GM18868 (cell line): ENCODE results near the gene SLC6A20.

Source experiments
- ATAC-seq: cut with Tn5 transposase; IDR thresholded peaks from one replicate; pipeline ENCODE4 v1.9.1; 2021; ENCODE audit warnings: mild to moderate bottlenecking, moderate library complexity; ENCODE audit not compliant: unreplicated experiment

SLC6A20 gene

DNA sequence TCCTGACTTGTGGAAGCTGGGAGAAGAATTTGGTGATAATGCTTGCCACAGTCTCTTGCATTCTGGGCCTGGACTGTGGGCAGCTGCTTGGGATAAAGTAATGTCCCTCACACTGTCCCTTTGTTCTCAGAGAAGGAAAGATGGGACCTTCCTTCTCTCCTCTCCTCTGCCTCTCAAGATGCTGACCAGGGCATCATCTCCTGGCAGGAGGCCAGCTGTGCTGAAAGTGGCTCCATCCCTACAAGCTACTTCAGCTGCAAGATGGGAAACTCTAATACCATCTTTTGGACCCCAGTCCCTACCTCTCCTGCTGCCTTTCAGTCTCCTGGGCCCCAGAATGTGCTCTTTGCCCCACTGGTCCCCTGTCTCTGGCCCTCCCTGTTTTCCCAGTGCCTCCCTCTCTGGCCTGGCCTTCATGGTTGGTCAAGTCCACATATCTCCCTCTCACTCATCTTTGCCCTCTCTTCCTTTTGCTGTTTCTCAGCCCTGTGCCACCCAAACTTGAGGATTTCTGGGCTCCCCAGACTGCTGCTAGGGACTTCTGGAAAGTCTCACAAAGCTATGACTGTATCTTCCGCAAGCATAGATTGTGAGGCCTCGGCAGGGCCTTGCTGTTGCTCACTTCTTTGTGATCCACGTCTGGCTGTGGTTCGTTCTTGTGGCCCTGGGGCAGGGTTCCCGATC, 7.1 kb upstream of the SLC6A20 start:
- no peak for ATAC-seq

DNA sequence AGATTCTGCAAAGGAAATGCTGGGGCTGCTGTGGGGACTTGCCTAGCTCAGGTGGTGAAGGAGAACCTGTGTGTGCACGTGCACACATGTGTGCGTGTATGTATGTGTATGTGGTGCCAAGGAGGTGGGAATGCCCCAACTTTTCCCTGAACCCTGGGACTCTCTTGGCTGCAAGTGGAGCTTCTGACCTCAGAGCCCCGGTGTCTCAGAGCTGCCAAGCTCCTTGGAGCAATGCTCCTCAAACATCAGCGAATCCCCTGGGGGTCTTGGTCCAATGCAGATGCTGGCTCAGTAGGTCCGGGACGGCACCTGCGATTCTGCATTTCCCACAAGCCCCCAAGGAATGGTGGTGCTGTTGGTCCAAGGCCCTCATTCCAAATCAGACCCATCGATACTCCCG, 5.8 kb upstream of the SLC6A20 start:
- no peak for ATAC-seq

DNA sequence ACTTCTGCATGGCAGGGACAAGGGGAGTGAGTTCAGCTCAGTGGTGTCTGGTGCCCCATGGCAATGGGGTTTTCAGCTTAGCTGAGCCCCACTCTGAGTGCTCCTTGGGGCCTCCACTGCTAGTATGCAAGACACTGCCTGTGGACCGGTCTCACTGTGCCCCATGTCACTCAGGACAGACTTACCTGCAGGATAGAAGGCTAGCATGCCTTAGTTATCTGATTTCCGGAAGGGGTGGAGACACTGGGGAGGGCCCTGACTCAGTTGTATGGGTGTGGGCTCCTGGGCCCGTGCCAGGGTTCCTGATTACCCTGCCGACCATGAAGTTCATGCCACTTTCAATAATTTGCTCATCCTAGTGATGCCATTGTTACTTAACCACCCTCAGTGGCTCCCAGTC, 4.3 kb upstream of the SLC6A20 start:
- ATAC-seq = no peak

DNA sequence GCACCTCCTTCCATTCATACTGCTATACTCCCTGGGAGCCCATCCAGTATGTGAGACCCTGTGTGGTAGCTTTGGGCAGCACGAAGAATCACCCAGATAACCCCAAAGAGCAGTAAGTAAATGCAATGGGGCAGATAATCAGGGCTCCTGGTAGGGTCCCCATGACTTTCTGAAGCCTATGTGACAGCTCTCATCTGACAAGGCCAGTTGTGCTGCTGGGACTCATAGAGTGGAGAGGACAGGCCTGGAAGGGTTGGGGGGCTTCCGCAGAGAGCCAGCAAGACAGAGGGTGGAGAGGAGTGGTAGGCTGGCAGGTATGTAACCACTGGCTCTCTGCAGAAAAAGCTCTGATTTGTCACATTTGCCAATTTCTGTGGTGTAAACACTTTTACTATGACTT, 3.2 kb upstream of the SLC6A20 start:
- ATAC-seq = no peak

DNA sequence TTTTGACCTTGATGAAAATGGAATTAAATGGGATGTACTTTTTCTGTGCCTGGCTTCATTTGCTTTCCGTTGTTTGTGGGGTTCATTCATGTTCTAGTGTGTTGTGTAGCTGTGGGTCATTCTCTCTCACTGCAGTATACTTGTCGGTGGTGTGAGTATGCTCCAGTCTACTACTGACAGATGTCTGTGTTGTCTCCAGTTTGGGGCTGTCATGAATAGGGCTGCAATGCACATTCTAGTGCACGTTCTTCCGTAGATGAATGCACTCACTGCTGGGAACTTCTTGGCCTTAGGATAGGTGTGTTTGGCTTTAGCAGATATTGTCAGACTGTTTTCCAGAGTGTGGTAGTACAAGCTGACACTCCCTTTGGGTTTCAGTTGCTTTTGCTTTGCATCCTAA, 1.7 kb upstream of the SLC6A20 start:
- no peak for ATAC-seq

DNA sequence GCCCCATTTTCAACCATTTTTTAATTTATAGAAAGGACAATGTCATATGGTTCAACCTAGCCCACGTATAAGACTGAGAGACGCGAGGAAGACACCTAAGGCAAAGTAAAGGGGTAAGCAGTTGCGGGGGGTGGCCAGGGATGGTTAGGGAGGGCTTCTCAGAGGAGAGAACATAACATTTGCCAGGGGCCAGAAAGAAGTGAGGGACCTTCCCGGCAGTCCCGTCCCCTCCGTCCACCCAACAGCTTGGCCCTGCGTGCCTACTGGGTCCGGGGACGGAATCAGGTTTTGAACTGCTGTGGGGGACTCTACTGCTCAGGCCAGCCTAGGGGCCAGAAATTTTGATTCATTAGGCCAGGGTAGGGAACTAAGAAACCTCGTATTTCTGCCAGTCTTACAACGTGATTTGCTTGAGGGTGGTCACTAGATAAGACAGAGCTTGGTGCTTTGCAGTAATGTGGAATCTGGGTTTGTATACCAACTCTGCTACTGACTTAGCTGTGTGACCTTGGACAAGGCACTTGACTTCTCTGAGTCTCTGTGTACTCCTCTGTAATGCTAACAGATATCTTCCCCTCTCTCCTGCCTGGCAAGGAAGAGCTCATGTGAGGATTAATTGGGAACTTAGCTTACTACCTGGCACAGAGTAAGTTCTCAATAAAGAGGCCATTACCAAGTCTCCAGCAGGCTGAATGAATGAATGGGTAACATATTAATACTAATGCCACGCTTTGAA, 734 bp upstream of the SLC6A20 start:
- ATAC-seq = no peak

DNA sequence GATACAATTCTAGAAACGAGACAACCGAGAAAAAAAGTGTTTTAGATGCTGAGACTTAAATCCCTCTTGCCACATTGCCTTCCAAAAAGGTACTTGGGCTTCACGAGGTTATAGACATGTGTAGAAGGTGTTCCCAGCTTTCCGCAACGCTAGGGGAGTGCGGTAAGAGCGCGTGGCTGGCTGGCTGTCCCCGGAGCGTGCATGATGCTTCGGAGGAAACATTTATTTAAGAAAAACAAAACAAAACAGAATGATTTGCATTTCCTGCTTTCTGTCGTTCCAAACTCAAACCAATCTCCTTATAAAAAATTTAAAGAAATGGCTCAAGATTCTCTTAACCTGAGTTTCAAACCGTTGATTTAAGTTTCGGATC, 841 bp downstream of the SLC6A20 start:
- ATAC-seq = no peak

DNA sequence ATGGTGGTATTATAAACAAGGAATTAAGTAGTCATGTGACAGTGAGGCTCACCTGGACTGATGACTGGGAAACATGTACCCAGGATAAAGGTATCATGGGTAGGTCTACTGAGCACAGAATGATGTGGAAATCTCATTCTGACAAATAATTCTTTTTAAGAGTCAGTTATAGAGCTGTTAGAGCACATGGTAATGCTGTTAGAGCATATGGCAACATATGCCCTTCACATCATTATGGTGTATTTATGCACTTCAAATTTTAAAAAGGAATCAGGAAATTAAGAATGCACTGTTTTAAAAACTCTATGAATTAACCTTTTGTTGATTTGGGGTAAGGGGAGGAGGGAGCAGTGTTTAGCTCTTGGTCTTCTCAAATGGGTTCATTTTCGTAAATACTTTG, 1.7 kb downstream of the SLC6A20 start:
- ATAC-seq = no peak

DNA sequence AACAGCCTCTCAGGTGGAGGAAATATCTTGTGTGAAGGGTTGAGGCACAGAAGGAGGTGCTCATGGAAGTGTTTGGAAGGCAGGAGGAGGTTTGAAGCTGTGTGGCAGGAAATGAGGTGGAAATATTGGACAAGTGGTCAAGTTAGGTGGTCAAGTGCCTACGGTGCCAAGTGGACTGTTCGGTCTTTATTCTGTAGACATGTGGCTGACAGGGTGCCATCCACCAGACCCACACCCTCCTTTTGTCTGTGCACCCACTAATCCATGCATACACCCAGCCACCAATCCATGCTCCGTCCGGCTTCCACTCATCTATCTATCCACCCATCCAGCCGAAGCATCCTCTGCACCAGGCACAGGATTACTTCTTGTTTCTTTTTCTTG, 2.2 kb downstream of the SLC6A20 start:
- no peak for ATAC-seq

DNA sequence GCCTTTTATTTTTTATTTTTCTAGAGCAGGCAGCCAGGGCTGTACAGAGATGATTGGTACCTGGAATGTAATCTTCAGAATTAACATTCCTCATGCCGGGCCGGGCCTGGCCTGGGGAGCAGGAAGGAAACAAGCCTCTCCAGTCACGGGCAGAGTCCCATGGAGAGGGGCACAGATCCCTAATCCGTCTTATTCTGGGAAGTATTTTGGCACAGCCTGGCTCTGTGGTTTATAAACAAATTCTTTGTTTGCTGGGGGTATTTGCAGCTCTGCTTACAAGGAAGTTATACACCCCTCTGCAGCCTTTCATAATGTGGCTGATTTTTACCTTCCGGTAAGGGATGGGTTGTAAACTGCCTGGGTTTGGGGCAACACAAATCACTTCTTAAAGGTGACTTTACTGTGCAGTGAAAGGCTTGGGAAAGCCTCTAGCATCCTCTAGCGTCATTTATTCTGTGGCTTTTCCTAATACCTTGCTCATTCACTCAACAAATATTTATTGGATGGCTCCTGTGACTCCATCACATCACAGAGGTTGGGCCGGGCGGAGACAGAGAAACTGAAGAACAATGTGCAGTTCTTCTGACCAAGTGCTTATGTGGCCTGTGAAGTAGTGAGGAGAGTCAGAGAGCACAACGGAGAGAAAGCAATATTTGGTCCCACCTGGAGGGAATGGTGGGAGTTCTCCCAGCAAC, 2.7 kb downstream of the SLC6A20 start:
- ATAC-seq = no peak

DNA sequence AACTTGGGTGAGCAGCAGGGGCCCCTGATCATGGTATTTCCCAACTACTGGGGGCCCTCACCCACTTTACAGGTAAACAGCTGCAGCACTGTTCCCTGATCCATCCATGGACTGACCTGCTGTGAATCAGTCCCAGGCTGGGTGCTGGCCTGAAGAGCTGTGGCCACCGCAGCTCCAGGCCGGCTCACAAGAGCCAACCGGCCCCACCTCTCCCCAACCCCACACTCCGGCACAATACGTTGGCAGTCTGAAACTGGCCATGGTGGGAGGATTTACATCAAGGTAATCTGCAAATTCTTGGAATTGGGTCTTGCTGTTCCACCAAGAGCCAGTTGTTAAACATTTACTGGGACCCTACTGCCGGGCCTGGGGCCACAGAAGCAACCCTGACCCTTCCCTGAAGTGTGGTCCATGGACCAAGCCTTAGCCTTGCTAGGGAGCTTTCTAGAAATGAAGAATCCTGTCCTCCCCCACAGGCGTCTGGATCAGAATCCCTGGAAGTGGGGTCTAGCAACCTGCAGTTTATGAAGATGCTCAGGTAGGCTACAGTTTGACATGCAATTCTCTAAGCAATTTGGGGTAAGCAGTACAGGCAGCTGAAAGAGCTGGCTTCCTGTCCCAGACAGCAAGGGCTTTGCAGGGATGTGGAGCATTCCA, 3.7 kb downstream of the SLC6A20 start:
- no peak for ATAC-seq

DNA sequence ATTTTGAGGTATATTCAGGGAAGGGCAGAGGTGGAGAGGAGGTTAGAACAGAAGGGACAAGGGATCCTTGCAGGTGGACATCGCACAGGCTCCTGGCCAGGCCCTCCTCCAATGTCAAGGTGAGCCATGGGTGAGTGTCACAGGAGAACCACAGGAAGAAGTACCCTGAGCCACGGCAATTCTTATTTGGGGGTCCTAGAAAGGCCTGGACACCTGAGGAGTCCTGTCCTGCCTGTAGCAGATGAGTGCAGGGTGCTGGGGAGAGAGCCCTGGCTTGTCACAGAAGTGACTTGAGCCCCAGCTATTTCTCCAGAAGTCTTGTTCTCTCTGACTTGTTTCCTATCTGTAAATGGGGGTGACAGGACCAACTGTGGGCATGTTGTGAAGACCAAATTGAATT, 4.3 kb downstream of the SLC6A20 start:
- no peak for ATAC-seq

DNA sequence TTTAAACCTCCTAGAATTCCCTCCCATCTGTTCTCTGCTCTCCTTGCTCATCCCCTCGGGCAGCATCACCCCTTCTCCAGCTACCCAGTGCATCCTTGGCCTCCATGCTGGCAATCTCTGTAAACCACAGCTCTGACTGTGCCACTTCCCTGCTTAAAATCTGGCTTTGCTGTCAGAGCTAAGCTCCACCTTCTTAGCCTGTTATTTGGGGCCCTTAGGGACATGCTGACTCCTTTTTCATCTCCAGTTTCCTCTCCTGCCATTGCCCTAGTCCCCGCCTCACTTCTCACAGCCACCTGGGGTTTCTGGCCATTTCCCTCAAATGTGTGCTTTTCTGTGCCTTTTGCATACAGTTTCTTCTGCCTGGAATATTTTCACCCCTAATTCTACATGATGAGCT, 5.7 kb downstream of the SLC6A20 start:
- ATAC-seq = no peak

DNA sequence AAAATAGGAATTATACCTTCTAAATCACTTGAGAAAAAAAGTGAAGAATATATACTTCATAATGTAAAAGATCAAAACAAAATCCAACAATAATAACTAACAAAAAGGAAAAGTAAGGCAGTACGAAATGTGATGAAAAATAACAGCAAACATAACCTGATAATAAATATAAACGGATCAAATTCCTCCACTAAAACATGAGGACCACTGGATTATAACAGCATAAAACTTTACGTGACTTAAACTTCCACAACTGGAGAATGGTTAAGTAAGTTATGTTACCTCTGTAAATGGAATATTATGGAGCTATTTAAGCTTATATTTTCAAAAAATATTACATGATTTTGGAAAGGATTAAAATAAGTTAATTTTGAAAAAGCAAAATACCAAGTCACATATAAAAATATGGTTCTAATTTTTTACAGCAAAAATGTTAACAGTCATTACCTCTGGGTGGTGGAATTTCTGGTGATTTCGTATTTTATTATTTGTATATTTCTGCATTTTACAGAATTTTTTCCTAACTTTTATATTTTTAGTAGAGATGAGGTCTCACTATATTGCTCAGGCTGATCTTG, 7.0 kb downstream of the SLC6A20 start:
- no peak for ATAC-seq

DNA sequence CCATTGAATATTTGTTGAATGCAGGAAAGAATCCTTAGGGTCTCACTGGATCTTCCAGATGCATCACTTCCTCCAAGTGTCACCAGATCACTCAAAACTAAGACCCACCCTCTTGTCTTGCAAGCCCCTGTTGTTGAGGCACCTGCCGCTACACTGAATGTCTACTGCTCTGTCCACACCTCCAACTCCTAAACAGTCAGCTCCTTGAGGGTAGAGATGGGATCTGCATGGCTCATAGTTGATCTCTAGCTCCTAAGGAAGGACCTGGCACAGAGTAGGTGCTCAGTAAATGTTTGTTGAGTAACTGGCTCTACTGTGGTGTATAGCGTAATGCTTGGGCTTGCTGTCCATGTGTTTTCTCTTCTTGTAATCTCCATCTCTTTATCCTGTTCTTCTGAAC, 8.8 kb downstream of the SLC6A20 start:
- no peak for ATAC-seq

DNA sequence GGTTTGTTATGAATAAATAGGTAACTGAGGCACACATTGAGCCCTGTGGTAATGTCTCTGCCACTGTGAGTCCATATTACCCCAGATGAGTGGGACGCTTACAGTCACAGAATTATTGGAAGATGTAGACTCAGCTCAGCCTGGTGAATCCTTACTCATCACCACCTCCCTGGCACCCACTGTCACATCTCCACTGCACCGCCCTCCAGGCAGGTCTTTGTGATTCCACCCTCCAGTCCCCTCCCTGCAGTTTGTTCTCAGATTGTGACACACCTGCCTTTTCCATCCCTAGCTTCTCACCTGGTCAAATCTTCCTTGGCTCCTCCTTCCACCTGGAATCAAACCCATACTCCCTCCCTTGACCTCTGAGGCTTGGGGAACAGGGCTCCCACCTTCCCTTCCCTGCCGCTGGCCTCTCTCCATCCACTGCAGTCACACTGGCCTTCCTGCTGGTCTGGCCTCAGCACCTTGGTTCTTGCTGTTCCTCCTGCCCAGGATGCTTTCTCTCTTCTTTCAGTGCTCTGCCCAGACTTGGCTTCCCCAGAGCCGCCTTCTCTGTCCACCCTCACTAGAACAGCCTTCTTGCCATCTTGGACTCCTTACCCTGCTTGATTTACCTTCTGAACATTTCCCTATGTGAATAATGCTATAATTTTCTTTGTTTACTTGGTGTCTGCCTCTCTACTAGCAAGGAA, 9.4 kb downstream of the SLC6A20 start:
- no peak for ATAC-seq

DNA sequence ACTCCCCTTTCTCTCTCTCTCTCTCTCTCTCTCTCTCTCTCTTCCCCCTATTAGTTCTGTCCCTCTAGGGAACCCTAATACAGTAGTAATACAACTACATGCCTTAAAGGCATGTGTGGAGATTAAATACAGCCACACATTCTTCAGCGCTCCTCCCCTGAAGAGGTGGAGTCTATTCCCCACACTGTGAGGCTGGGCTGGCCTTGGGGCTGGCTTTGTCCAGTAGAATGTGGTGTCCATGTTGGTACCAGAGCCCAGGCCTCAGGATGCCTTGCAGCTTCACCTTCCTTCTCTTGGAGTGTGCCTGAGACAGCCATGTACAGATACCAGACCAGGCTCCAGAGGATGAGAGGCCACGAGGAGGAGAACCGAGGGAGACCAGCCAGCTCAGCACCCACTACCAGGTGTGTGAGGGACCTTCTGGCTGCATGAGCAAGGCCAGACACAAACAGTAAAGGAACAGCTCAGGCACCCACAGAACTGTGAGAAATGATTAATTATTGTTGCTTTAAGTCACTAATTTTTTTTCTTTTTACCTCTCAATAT, 10.7 kb downstream of the SLC6A20 start:
- ATAC-seq = no peak

DNA sequence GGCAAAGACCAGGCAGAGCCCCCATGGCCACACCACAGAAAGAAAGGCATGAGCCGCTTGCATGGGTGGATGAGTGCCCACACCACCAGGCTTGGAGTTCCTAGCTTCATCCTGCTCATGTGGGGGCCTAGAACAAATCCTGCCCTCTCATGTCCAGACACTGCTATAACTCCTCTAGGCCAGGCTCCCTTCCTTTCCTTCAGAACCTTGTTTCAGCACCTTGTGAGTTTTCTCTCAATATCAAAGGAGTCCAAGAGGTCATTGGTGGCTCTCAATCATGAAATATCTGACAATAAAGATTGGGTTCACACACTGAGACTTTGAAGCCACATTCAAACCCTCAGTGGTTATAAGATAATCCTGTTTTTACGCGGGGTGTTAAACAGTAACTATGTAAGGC, 12.7 kb downstream of the SLC6A20 start:
- ATAC-seq = no peak

DNA sequence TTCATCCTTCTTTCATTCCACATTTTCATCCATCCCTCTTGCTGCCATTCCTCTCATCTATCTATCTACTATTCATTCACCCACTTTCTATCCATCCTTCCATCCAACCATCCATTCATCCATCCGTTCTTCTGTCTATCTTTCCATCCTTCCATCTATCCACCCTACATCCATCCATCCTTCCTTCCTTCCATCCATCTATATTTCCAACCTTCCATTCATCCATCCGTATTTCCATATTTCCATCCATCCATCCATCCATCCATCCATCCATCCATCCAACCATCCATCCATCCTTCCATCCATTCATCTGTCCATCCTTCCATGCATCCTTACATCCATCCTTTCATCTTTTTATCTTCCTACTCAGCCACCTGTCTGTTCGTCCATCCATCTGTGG, 14.0 kb downstream of the SLC6A20 start:
- no peak for ATAC-seq

DNA sequence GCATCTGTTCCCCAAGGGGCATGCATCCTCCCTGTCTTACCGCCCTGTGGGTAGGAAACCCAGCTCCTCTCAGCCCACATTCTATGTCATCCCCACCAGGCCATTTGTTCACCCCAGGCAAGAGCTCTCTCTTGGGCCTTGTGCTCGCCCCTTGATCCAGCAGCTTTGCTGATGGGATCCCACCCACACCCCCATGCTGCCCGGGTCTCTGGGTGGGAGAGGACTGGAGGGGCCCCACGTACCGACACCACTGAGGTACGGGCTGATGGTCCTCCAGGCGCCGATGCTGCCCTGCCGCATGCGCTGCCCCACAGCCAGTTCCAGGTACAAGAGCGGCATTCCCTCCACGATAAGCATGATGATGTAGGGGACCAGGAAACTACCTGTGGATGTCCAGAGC, 14.5 kb downstream of the SLC6A20 start:
- ATAC-seq = no peak

DNA sequence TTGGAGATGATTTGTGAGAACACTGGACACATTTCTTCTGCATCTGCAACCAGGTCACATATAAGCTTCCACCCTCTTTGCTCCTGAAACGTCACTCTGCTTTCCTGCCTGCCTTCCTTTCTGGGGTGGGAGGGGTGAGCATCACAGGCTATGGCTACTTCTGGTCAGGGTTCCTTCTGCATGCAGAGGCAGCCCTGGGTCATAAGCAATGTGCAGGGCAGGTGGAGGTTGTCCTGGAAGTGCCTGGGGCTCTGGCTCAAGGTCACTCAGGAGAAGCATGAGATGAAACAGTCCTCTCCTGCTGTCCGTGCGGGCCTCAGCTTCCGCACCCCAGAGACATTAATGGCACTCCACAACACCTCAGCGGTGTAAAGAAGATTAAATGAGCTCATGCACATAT, 15.1 kb downstream of the SLC6A20 start:
- no peak for ATAC-seq
